HUES64 (cell line): ENCODE results near the gene RNF157.

ENCODE experiments used
- H3K27ac ChIP-seq: 2 replicates; pipeline ENCODE4 v1.7.0; 2013; ENCODE audit warnings: low read depth, low read length, inconsistent platforms
- H3K27me3 ChIP-seq: 2 replicates; pipeline ENCODE4 v1.6.1; 2013; ENCODE audit warnings: mild to moderate bottlenecking, low read length; ENCODE audit not compliant: insufficient read depth
- H3K36me3 ChIP-seq: 2 replicates; pipeline ENCODE4 v1.6.1; 2013; ENCODE audit warnings: mild to moderate bottlenecking, low read length; ENCODE audit not compliant: insufficient read depth
- H3K4me1 ChIP-seq: 2 replicates; pipeline ENCODE4 v1.6.1; 2013; ENCODE audit warnings: mild to moderate bottlenecking, low read length, moderate library complexity; ENCODE audit not compliant: insufficient read depth
- H3K4me3 ChIP-seq: 2 replicates; pipeline ENCODE4 v1.5.1; 2013; ENCODE audit warnings: mild to moderate bottlenecking, low read length, moderate library complexity
- H3K9ac ChIP-seq: 2 replicates; pipeline ENCODE4 v1.6.1; 2013; ENCODE audit warnings: mild to moderate bottlenecking, low read depth, low read length
- H3K9me3 ChIP-seq: 2 replicates; pipeline ENCODE4 v1.6.1; 2013; ENCODE audit warnings: low read depth, low read length; ENCODE audit not compliant: insufficient read depth
- WGBS: fragments of 150-250, 120-280 bp; methylation state at CpG from one replicate; pipeline ENCODE4 v1.1.7; 2013; ENCODE audit warnings: missing lambda C conversion rate; 5-methylcytosine and 5-hydroxymethylcytosine counted together

RNF157 gene

DNA sequence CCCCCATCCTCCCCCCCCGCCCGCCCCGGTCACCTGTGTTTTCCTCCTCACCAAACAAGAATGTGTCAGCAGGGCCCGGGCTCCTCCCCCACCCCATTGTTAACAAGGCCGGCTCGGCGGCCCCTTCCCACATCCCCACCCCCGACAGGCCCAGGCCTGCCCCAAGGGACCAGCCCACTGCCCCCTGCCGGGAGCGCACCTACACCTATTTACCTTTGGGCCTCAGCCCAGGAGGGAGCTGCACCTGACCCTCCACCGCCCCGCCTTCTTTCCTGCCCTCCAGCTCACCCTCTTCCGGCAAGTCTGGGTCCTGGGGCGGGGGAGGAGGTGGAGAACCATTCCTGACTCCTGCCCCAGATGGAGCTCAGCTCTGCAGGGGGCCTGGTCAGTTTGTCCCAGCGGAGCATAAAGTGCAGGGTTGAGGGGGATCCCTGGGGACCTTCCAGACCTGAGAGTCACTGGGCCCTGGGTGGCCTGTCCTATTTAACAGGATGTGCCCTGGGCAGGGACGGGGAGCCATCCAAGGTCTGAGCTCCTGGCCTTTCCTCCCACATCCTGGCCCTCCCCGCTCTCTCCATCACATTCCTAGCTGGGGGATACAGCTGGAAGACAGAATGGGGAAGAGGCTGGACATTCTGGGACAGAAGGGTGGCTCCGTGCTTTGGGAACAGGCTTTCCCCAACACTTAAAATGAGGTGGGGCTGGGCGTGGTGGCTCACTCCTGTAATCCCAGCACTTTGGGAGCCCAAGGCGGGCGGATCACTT, 107.5 kb downstream of the RNF157 start:
- peaks cover 77% of the 10 kb centered on the region for H3K27me3 ChIP-seq
- 9% methylated on average over 16 of the region's 21 CpGs for WGBS
- no peaks in the 10 kb centered on the region for H3K9me3 ChIP-seq
- H3K9ac ChIP-seq: no peak overlapping the region
- H3K4me1 ChIP-seq: peaks cover 40% of the 10 kb centered on the region
- peak overlapping the region; percentile 37 for H3K4me3 ChIP-seq
- H3K36me3 ChIP-seq: no peaks in the 10 kb centered on the region
- H3K27ac ChIP-seq: peak overlapping the region; percentile 78; the same call in 1 of the 2 replicates

DNA sequence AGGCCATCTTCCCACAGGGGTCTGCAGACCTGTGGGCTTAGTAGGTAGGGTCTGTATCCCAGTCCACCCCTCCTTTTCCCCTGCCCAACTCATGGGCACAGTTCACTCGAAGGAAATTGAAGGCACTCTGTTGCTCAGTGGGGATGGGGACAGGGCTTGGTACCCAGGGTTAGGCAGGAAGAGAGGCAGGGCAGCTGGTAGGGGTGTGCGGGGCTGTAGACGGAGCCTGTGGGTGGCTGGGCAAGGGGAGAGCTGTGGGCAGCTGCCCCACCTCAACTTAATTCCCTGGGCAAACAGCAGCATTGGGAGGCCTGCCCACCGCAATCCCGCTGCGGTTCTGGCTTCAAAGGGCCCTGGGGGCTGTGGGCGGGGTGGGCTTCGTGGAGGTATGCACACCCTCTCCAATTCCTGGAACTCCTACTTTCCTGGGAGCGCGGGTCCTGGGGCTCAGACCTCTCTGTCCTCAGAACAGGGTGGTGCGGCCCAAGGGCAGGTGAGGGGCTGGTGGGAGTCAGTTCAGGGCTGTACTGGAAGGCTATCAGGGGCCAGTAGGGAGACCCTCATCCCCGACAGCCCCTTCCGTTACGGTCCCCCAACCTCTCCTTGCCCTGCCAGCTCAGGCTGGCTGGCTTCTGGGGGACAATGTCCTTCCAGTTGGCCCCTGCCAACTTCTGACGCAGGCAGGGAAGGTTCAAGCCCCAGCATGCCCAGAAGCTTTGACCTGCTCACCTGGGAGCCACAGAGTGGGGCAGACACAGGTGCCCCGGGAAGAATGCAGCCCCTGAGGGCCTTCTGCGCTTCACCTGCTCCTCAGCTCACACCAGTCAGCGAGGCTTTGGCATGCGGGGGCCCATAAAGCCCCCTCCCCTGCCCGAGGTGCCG, 108.4 kb downstream of the RNF157 start:
- Histone ChIP-seq H3K9me3 (no peaks in the 10 kb centered on the region), H3K27me3 (peaks cover 69% of the 10 kb centered on the region), H3K4me1 (peaks cover 37% of the 10 kb centered on the region), H3K36me3 (no peaks in the 10 kb centered on the region), H3K9ac (peak overlapping the region; percentile 13; the same call in 1 of the 2 replicates), H3K27ac (peak overlapping the region; percentile 48; the same call in 1 of the 2 replicates), H3K4me3 (peak overlapping the region; percentile 27; the same call in 1 of the 2 replicates)
- WGBS: 18% methylated on average over 21 of the region's 21 CpGs

DNA sequence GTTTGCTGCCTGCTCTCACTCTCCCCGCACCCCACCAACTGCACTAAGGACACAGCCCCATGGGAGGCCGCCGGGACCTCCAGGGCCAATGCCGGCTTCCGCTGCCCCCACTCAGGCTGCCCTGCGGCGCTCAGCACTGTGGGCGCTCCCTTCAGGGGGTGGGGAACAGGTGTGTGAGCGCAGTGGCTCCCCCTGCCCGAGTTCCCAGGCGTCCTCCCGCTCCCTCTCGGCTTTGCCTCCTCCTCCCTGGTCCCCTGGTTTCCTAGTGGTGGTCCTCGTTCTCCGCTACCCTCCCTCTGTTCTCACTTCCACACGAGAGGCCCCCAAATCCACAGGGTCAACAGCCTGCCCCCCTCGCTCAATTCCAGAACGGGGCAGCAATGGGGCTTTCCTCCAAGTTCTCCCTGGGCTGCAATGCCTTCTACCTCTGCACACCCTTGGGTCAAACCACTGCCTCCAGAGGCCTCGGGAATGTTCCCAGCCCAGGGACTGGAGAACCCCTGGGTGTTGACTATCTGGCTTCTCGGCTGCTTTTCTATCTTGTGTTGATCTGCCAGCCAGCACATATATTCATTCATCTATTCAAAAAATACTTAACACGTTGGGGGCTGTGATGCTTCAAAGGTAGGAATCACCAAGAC, 109.1 kb downstream of the RNF157 start:
- H3K27ac ChIP-seq: no peak overlapping the region
- H3K36me3 ChIP-seq: no peaks in the 10 kb centered on the region
- no peak overlapping the region; the same call in 1 of the 2 replicates for H3K4me3 ChIP-seq
- H3K9me3 ChIP-seq: no peaks in the 10 kb centered on the region
- peaks cover 29% of the 10 kb centered on the region for H3K4me1 ChIP-seq
- peaks cover 61% of the 10 kb centered on the region for H3K27me3 ChIP-seq
- 45% methylated on average over 21 of the region's 21 CpGs for WGBS
- H3K9ac ChIP-seq: no peak overlapping the region

DNA sequence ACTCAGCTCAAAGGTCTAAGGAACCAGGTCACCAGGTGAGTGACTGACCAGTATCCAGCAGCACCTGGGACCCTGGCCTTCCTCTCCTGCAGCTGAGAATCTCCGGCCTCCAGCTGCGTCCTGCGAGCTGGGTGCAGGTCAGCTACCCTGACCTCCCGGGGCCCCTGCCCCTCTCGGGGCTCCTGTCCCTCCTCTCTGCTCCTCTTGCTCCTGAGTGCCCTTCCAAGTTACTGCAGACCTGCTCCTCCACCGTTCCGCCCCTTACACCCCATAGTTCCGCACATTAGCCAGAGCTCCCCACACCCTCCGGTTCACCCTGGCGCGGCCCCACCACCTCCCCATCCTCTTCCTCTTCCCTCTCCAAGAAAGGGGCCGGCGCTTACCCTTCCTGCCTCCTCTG, 109.8 kb downstream of the RNF157 start:
- Histone ChIP-seq H3K4me1 (peaks cover 26% of the 10 kb centered on the region), H3K27me3 (peaks cover 54% of the 10 kb centered on the region), H3K9me3 (no peaks in the 10 kb centered on the region), H3K27ac (no peak overlapping the region), H3K36me3 (no peaks in the 10 kb centered on the region), H3K9ac (no peak overlapping the region), H3K4me3 (no peak overlapping the region)
- WGBS: 77% methylated on average over 13 of the region's 13 CpGs

DNA sequence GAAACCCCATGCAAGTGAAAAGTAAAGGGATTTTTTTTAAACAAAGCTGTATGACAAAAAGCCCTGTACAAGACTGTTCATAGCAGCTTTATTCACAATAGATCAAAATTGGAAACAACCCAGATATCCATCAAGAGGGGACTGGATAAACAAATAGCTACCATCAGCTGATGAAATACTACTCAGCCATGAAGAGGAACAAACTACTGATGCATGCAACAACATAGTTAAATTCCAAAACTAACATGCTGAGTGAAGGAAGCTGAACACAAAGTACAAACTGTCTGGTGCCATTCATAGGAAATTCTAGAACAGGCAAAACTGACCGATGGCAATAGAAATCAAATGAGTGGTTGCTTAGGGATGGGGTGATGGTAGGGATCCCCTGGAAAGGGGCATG, 114.4 kb downstream of the RNF157 start:
- no peak overlapping the region for H3K4me3 ChIP-seq
- H3K27me3 ChIP-seq: peaks cover 19% of the 10 kb centered on the region
- no peaks in the 10 kb centered on the region for H3K9me3 ChIP-seq
- no peak overlapping the region for H3K27ac ChIP-seq
- H3K4me1 ChIP-seq: peaks cover 9% of the 10 kb centered on the region
- H3K36me3 ChIP-seq: no peaks in the 10 kb centered on the region
- WGBS: 97% methylated on average over 1 of the region's 1 CpG
- no peak overlapping the region for H3K9ac ChIP-seq

DNA sequence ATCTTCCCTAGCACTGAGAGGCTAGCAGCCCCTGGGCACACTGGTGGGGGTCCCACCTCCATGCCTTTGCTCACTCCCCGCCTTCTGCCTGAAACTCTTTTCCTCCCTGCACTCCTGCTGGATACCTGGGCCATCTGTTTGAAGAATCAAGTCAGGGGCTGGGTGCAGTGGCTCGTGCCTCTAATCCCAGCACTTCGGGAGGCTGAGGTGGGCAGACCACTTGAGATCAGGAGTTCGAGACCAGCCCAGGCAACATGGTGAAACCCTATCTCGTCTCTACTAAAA, 115.0 kb downstream of the RNF157 start:
- Histone ChIP-seq H3K4me1 (peaks cover 9% of the 10 kb centered on the region), H3K9me3 (no peaks in the 10 kb centered on the region), H3K27ac (no peak overlapping the region), H3K9ac (no peak overlapping the region), H3K4me3 (no peak overlapping the region), H3K36me3 (no peaks in the 10 kb centered on the region), H3K27me3 (peaks cover 13% of the 10 kb centered on the region)
- whole genome bisulfite sequencing: 85% methylated on average over 5 of the region's 5 CpGs

DNA sequence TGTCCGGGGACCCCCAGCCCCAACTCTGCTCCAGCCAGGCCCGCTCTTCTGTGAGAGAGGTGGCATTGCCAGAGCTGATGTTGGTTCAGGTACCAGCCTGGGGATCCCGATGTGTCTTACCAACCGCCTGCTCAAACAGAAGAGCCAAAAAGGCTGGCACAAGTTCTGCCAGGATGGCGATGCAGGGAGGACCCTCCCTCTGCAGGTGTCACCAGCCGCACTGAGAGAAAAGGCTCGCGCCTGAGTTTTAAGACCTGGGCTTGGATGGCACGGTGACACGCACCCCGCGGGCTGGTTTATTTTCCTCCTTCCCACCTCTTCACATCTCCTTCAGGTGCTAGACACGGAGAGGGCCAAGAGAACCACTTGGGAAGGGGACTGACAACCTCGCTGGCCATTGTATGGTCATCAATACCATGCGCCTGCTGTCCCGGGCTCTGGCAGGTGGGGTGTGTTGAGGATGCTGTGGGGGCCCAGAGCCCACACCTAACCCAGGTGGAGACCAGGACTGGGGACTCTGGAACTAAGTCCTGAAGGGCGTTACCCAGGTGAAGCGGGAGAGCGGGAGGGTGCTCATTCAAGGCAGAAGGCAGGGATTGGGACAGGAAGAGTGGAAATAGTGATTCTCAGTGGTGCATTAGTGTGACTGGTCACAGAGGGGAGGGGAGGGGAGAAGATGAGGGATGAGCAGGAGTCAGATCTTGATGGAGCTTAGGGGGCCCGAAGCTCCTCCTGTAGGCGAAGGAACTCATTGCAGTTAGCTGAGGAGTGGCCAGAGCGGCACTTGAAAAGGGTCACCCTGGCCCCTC, 115.5 kb downstream of the RNF157 start:
- peaks cover 8% of the 10 kb centered on the region for H3K27me3 ChIP-seq
- no peak overlapping the region for H3K9ac ChIP-seq
- peaks cover 14% of the 10 kb centered on the region for H3K4me1 ChIP-seq
- WGBS: 88% methylated on average over 21 of the region's 22 CpGs
- H3K36me3 ChIP-seq: no peaks in the 10 kb centered on the region
- no peaks in the 10 kb centered on the region for H3K9me3 ChIP-seq
- no peak overlapping the region for H3K27ac ChIP-seq
- no peak overlapping the region for H3K4me3 ChIP-seq

DNA sequence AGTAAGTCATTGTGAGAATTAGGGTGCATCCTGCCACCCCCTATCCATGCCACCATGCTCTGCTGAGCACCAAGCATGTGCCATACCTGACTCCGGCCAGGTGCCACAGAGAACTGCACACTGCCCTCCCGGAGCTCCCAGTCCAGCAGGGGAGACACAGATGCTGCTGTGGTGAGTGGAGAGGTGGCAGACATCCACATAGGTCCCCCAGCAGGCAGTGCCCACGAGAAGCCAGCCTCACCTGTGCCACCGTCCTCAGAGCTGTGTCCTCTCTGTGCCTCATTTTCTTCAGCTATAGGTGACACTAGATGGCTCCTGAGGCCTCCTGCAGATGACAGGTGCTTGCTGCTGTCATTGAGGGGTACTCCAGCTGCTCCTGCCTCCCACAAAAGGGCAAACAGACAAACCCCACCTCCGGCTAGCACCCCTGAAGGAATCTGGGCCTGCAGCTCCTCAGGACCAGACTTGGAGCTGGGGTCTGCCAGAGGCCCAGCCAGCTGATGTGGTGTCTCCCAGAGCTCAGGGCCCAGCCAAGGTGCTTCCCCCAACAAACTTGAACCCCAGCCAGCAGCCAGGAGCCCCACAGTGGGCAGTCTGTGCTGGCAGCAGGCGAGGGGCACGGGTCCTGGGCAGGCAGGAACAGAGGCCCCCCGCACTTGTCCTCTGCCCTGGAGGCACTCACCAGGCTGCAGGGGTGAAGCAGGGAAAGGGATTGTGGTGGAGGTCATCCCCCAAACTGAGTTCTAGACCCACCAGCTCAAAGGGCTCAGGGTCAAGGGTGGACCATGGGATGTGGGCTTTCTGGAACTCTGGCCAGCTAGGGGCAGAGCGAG, 116.3 kb downstream of the RNF157 start:
- WGBS: 71% methylated on average over 9 of the region's 9 CpGs
- Histone ChIP-seq H3K4me1 (peaks cover 14% of the 10 kb centered on the region), H3K9me3 (no peaks in the 10 kb centered on the region), H3K36me3 (no peaks in the 10 kb centered on the region), H3K27me3 (peaks cover 8% of the 10 kb centered on the region), H3K9ac (no peak overlapping the region), H3K27ac (no peak overlapping the region), H3K4me3 (no peak overlapping the region)

DNA sequence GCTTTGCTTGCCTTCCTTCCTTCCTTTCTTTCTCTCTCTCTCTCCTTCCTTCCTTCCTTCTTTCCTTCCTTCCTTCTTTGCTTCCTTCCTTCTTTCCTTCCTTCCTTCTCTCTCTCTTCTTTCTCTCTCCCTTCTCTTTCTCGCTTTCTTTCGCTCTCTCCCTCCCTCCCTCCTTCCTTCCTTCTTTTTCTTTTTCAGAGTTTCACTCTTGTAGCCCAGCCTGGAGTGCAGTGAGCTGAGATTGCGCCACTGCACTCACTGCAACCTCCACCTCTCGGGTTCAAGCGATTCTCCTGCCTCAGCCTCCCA, 117.1 kb downstream of the RNF157 start:
- WGBS: 74% methylated on average over 5 of the region's 5 CpGs
- peaks cover 14% of the 10 kb centered on the region for H3K4me1 ChIP-seq
- H3K36me3 ChIP-seq: no peaks in the 10 kb centered on the region
- no peak overlapping the region for H3K27ac ChIP-seq
- H3K27me3 ChIP-seq: peaks cover 8% of the 10 kb centered on the region
- no peaks in the 10 kb centered on the region for H3K9me3 ChIP-seq
- H3K4me3 ChIP-seq: no peak overlapping the region
- no peak overlapping the region for H3K9ac ChIP-seq
